ENCODE results near the gene OSBPL1A. TPM values are rescaled to one million over a fixed set of nuclear protein-coding genes. Genes with fewer than 3 reads are reported as not detected.

The OSBPL1A gene
- total RNA-seq, 1 experiment from 2014 or later, result 21.5 TPM

DNA sequence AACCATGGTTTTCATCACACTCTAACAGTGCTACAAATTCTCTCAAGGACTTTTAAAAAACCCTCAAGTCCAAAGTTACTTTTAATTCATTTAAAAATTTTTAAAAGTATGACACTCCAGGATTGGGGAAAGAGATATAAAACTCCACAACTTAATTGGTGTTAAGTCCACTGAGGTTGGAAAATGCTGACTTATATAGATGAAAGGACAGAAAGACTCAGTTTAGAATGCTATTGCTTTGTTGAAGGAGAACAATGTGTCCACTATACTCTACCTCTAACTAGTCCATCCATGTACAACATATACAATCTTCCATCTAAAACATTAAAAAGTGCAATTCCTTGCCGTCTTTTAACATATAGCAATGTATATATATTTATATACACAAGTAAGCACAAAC is 217.6 kb downstream of the OSBPL1A start:
- no peak for DNase-seq (ENCODE audit: unreplicated experiment)
- Mint-ChIP-seq H3K4me1 (ENCODE audit: insufficient read depth, unreplicated experiment) (peaks cover 6% of the 10 kb centered on the region), H3K27me3 (ENCODE audit: insufficient read depth, unreplicated experiment) (no peaks in the 10 kb centered on the region), H3K27ac (ENCODE audit: low read depth, unreplicated experiment) (no peak overlapping the region), H3K4me3 (ENCODE audit: unreplicated experiment) (no peak overlapping the region), H3K9me3 (ENCODE audit: unreplicated experiment) (no peaks in the 10 kb centered on the region), H3K36me3 (ENCODE audit: insufficient read depth, unreplicated experiment) (peaks cover 14% of the 10 kb centered on the region)
- no TSS peak for BruUV-seq (replicated peaks)
- POLR2A ChIA-PET, result no interaction called here
- intact Hi-C loops (cut with micrococcal nuclease), result no loop called here
- TF ChIP-seq, protein P1, sequence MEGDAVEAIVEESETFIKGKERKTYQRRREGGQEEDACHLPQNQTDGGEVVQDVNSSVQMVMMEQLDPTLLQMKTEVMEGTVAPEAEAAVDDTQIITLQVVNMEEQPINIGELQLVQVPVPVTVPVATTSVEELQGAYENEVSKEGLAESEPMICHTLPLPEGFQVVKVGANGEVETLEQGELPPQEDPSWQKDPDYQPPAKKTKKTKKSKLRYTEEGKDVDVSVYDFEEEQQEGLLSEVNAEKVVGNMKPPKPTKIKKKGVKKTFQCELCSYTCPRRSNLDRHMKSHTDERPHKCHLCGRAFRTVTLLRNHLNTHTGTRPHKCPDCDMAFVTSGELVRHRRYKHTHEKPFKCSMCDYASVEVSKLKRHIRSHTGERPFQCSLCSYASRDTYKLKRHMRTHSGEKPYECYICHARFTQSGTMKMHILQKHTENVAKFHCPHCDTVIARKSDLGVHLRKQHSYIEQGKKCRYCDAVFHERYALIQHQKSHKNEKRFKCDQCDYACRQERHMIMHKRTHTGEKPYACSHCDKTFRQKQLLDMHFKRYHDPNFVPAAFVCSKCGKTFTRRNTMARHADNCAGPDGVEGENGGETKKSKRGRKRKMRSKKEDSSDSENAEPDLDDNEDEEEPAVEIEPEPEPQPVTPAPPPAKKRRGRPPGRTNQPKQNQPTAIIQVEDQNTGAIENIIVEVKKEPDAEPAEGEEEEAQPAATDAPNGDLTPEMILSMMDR (IDR thresholded peaks at IDR 0.05; ENCODE audit: unreplicated experiment), result no peak
- CTCF ChIA-PET, result interaction anchor here (1.3 kb wide), 1 partner anchor 93 kb away, joined by 3 read pairs; no protein-coding TSS in a partner anchor

DNA sequence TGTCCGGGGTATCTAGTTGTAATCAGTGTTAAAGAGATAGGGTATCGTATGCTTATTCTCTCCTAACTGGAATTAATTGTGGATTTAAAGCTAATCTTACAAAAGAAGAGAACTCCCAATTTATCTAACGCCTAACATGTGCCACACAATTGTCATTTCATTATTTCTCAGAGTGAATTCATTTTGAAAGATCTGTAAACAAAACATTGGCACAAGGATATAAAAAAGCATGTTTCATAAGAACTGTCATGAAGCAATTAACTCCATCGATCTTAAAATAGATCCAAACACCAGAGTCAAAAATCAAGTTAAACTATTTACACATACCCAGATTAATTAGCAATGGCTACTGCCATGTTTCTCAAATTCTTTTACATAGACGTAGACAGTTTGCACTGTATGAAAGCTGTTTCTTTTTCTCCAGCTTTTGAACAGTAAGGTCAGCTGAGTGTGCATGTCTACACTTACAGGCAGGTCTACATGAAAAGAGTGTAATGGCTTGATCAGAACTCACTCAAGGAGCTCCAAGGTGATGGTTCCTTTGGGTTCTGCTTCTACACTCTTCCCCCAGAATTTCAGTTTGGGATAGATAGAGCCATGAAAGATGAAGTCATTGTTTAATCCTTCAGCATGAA is 220.0 kb downstream of the OSBPL1A start:
- Mint-ChIP-seq H3K4me3 (ENCODE audit: unreplicated experiment) (no peak overlapping the region), H3K27me3 (ENCODE audit: insufficient read depth, unreplicated experiment) (no peaks in the 10 kb centered on the region), H3K36me3 (ENCODE audit: insufficient read depth, unreplicated experiment) (peaks cover 14% of the 10 kb centered on the region), H3K4me1 (ENCODE audit: insufficient read depth, unreplicated experiment) (peaks cover 6% of the 10 kb centered on the region), H3K27ac (ENCODE audit: low read depth, unreplicated experiment) (no peak overlapping the region), H3K9me3 (ENCODE audit: unreplicated experiment) (no peaks in the 10 kb centered on the region)
- BruUV-seq (replicated peaks), result no TSS peak
- ChIA-PET POLR2A (interaction anchor here (0.6 to 3.5 kb wide), 4 partner anchors 27 to 138 kb away, joined by 3 to 14 read pairs (median 4); no protein-coding TSS in a partner anchor), CTCF (interaction anchor here (0.5 to 3.5 kb wide), 21 partner anchors 12 to 315 kb away, joined by 3 to 54 read pairs (median 4); no protein-coding TSS in a partner anchor)
- no peak for DNase-seq (ENCODE audit: unreplicated experiment)
- intact Hi-C loops (cut with micrococcal nuclease), result no loop called here
- TF ChIP-seq, protein P1 (IDR thresholded peaks at IDR 0.05; ENCODE audit: unreplicated experiment), result no peak

DNA sequence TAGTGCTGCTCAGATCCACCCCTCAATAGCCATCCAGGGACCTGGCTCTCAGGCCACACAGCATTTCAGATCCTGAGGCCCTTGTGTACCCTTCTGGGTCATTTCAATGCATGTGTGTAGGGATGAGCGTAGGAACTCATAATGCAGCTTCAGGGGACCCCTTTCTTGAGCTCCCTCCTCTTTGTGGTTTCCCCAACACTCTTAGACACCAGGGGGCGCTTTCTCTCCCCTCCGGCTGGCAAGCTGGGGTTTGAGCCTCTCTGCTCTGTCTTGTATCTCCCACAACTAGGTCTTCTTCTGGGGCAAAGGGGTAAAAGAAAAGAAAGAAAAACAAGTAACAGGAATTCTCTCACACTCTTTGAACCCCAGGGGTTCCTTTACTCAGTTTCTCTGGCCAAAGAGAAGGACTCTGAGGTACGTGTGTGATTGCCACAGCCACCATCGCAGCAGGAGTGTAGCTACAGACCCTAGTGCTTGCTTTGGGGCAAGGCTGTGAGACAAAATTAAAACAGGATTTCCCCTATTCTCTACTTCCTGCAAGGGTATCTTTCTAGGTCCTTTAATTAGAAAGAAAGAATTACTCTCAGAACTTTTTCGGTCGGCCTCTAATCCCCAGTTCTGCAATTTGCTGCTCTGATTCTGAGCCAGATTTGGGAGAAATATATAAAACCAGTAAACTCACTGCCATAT is 220.8 kb downstream of the OSBPL1A start:
- Mint-ChIP-seq H3K9me3 (ENCODE audit: unreplicated experiment) (no peaks in the 10 kb centered on the region), H3K27me3 (ENCODE audit: insufficient read depth, unreplicated experiment) (no peaks in the 10 kb centered on the region), H3K4me3 (ENCODE audit: unreplicated experiment) (no peak overlapping the region), H3K27ac (ENCODE audit: low read depth, unreplicated experiment) (no peak overlapping the region), H3K4me1 (ENCODE audit: insufficient read depth, unreplicated experiment) (peaks cover 4% of the 10 kb centered on the region), H3K36me3 (ENCODE audit: insufficient read depth, unreplicated experiment) (peaks cover 14% of the 10 kb centered on the region)
- TF ChIP-seq, protein P1 (IDR thresholded peaks at IDR 0.05; ENCODE audit: unreplicated experiment), result peak; percentile 82
- POLR2A ChIA-PET, result interaction anchor here (0.7 to 3.5 kb wide), 5 partner anchors 14 to 139 kb away, joined by 3 to 14 read pairs (median 4); no protein-coding TSS in a partner anchor
- BruUV-seq (replicated peaks), result no TSS peak
- CTCF ChIA-PET, result interaction anchor here (0.5 to 3.5 kb wide), 37 partner anchors 13 to 601 kb away, joined by 3 to 54 read pairs (median 4); no protein-coding TSS in a partner anchor
- peak; percentile 65 for DNase-seq (ENCODE audit: unreplicated experiment)
- intact Hi-C loops (cut with micrococcal nuclease), result loop anchor here (1.0 kb wide), 2 partner anchors 95 to 182 kb away; no protein-coding TSS in a partner anchor

DNA sequence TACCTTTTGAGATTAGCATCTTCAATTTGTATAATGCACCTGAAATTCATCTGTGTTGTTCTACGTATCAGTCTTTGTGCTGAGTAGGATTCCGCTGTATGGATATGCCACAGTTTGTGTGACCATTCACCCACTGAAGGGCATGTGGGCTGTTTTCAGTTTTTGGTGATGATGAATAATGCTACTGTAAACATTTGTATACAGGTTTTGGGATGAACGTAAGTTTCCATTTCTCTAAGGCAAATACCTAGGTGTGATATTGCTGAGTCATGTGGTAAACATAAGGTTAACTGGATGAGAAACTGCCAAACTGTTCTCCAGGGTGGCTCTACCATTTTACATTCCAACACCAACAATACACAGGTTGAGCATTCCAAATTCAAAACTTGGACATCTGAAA is 223.6 kb downstream of the OSBPL1A start:
- no peak overlapping the region for H3K4me3 Mint-ChIP-seq (ENCODE audit: unreplicated experiment)
- BruUV-seq (replicated peaks), result no TSS peak
- ChIA-PET CTCF (interaction anchor here (0.6 to 1.2 kb wide), 3 partner anchors 28 to 315 kb away, joined by 3 to 4 read pairs (median 4); no protein-coding TSS in a partner anchor), POLR2A (no interaction called here)
- H3K36me3 Mint-ChIP-seq (ENCODE audit: insufficient read depth, unreplicated experiment), result peaks cover 18% of the 10 kb centered on the region
- intact Hi-C loops (cut with micrococcal nuclease), result no loop called here
- no peaks in the 10 kb centered on the region for H3K9me3 Mint-ChIP-seq (ENCODE audit: unreplicated experiment)
- no peaks in the 10 kb centered on the region for H3K4me1 Mint-ChIP-seq (ENCODE audit: insufficient read depth, unreplicated experiment)
- TF ChIP-seq, protein P1 (IDR thresholded peaks at IDR 0.05; ENCODE audit: unreplicated experiment), result no peak
- DNase-seq (ENCODE audit: unreplicated experiment), result no peak
- H3K27me3 Mint-ChIP-seq (ENCODE audit: insufficient read depth, unreplicated experiment), result no peaks in the 10 kb centered on the region
- no peak overlapping the region for H3K27ac Mint-ChIP-seq (ENCODE audit: low read depth, unreplicated experiment)

Data from MCF 10A (cell line).